Neural cell (in vitro differentiated cells): ENCODE data around the gene B3GAT2. TPM values are rescaled to one million over a fixed set of nuclear protein-coding genes. Genes with fewer than 3 reads are reported as not detected.
A peak's percentile ranks its signal among the peaks of the same experiment; 100 is the strongest.

ENCODE experiments used
- H2AFZ ChIP-seq: fragments of 200-600, 300-800 bp; sonication (generic), shearing (Covaris generic); 2 replicates; pipeline ENCODE4 v1.6.0; 2014; ENCODE audit warnings: low read depth, mild to moderate bottlenecking, antibody characterized with exemption, low read length, moderate library complexity
- H3F3A ChIP-seq: fragments of 200-600 bp; shearing (Covaris generic); 2 replicates; pipeline ENCODE4 v1.6.1; 2016; ENCODE audit warnings: mild to moderate bottlenecking, moderate library complexity, mixed read lengths, antibody characterized with exemption, low read length; ENCODE audit not compliant: insufficient read depth, poor library complexity, severe bottlenecking
- H3K27ac ChIP-seq: fragments of 200-600, 300-800 bp; sonication (generic), shearing (Covaris generic); 2 replicates; pipeline ENCODE4 v1.5.1; 2014; ENCODE audit warnings: mild to moderate bottlenecking, low read length, moderate library complexity
- H3K27me3 ChIP-seq: fragments of 300-800, 200-600 bp; sonication (generic), shearing (Covaris generic); 2 replicates; pipeline ENCODE4 v1.6.0; 2014; ENCODE audit warnings: mild to moderate bottlenecking, low read depth, low read length, moderate library complexity; ENCODE audit not compliant: insufficient read depth
- H3K36me3 ChIP-seq: fragments of 300-800, 200-600 bp; sonication (generic), shearing (Covaris generic); 2 replicates; pipeline ENCODE4 v1.5.1; 2014; ENCODE audit warnings: mild to moderate bottlenecking, antibody characterized with exemption, low read length, moderate library complexity; ENCODE audit not compliant: insufficient read depth
- H3K4me2 ChIP-seq: fragments of 300-800, 200-600 bp; sonication (generic), shearing (Covaris generic); 2 replicates; pipeline ENCODE4 v1.6.0; 2014; ENCODE audit warnings: mild to moderate bottlenecking, low read length
- H3K4me3 ChIP-seq: fragments of 300-800, 200-600 bp; sonication (generic), shearing (Covaris generic); 2 replicates; pipeline ENCODE4 v1.5.1; 2014; ENCODE audit warnings: mild to moderate bottlenecking, low read length, moderate library complexity
- H3K79me2 ChIP-seq: fragments of 200-600 bp; shearing (Covaris generic); replicated peaks from 2 replicates; pipeline ENCODE4 v1.6.0; 2014; ENCODE audit warnings: mild to moderate bottlenecking, low read length, moderate library complexity; ENCODE audit not compliant: insufficient read depth
- H3K9ac ChIP-seq: fragments of 300-800, 200-600 bp; sonication (generic), shearing (Covaris generic); 2 replicates; pipeline ENCODE4 v1.6.1; 2016; ENCODE audit warnings: mild to moderate bottlenecking, low read length, mixed read lengths
- H3K9me2 ChIP-seq: fragments of 200-600 bp; shearing (Covaris generic); 2 replicates; pipeline ENCODE4 v1.6.1; 2016; ENCODE audit warnings: mild to moderate bottlenecking, low read length, mixed read lengths; ENCODE audit not compliant: insufficient read depth
- H3K9me3 ChIP-seq: fragments of 200-600, 300-800 bp; sonication (generic), shearing (Covaris generic); 2 replicates; pipeline ENCODE4 v1.6.1; 2016; ENCODE audit warnings: mild to moderate bottlenecking, mixed run types, low read length, moderate library complexity, mixed read lengths
- H4K20me1 ChIP-seq: fragments of 200-600 bp; shearing (Covaris generic); 2 replicates; pipeline ENCODE4 v1.6.1; 2016; ENCODE audit warnings: mild to moderate bottlenecking, mixed run types; ENCODE audit not compliant: insufficient read depth
- EP300 ChIP-seq: fragments of 450-650 bp; conservative IDR thresholded peaks from 2 replicates; pipeline ENCODE4 v1.6.1; 2014; ENCODE audit warnings: antibody characterized with exemption, mild to moderate bottlenecking, moderate library complexity; ENCODE audit not compliant: poor library complexity, severe bottlenecking
- EZH2 ChIP-seq: fragments of 200-600, 300-800 bp; shearing (Covaris generic), sonication (generic); IDR thresholded peaks from 2 replicates; pipeline ENCODE4 v1.6.1; 2014; ENCODE audit warnings: antibody characterized with exemption, low read length, borderline replicate concordance, mild to moderate bottlenecking; ENCODE audit not compliant: insufficient read depth, poor library complexity, severe bottlenecking
- MXI1 ChIP-seq: fragments of 450-650 bp; conservative IDR thresholded peaks from 2 replicates; pipeline ENCODE4 v1.6.1; 2014; ENCODE audit warnings: antibody characterized with exemption, mild to moderate bottlenecking; ENCODE audit not compliant: poor library complexity, severe bottlenecking
- POLR2AphosphoS5 ChIP-seq: IDR thresholded peaks from 2 replicates; pipeline ENCODE4 v1.6.1; 2012
- RAD21 ChIP-seq: fragments of 450-650 bp; conservative IDR thresholded peaks from 2 replicates; pipeline ENCODE4 v1.6.1; 2014; ENCODE audit warnings: antibody characterized with exemption, mild to moderate bottlenecking, moderate library complexity
- REST ChIP-seq: IDR thresholded peaks from 2 replicates; pipeline ENCODE4 v1.6.1; 2012; ENCODE audit warnings: borderline replicate concordance
- SMC3 ChIP-seq: fragments of 450-650 bp; conservative IDR thresholded peaks from 2 replicates; pipeline ENCODE4 v1.6.1; 2014; ENCODE audit warnings: antibody characterized with exemption, mild to moderate bottlenecking, moderate library complexity; ENCODE audit not compliant: poor library complexity
- TAF1 ChIP-seq: IDR thresholded peaks from 2 replicates; pipeline ENCODE4 v1.6.1; 2012; ENCODE audit warnings: low read depth
- polyA plus RNA-seq: library from polyadenylated mRNA; depleted of rRNA; stranded (reverse); fragments of >200 nt; gene quantifications from 2 replicates; pipeline ENCODE4 v1.2.3, GENCODE V29; 2014
- TF ChIP-seq, protein P1 (sequence below): fragments of 450-650 bp; IDR thresholded peaks from 2 replicates; pipeline ENCODE4 v1.5.1; 2014; ENCODE audit warnings: antibody characterized with exemption, mild to moderate bottlenecking, moderate library complexity; ENCODE audit not compliant: poor library complexity, severe bottlenecking

Gene B3GAT2
- polyA plus RNA-seq, 1 donor from 2014 or later = 5.6 TPM

- Histone ChIP-seq H3F3A (no peaks in the 10 kb centered on the region), H3K4me3 (no peak overlapping the region)
- TF ChIP-seq TAF1 (no peak), SMC3 (no peak), POLR2AphosphoS5 (no peak), REST (no peak), EP300 (no peak), RAD21 (no peak), EZH2 (no peak), MXI1 (no peak)
- TF ChIP-seq, protein P1, sequence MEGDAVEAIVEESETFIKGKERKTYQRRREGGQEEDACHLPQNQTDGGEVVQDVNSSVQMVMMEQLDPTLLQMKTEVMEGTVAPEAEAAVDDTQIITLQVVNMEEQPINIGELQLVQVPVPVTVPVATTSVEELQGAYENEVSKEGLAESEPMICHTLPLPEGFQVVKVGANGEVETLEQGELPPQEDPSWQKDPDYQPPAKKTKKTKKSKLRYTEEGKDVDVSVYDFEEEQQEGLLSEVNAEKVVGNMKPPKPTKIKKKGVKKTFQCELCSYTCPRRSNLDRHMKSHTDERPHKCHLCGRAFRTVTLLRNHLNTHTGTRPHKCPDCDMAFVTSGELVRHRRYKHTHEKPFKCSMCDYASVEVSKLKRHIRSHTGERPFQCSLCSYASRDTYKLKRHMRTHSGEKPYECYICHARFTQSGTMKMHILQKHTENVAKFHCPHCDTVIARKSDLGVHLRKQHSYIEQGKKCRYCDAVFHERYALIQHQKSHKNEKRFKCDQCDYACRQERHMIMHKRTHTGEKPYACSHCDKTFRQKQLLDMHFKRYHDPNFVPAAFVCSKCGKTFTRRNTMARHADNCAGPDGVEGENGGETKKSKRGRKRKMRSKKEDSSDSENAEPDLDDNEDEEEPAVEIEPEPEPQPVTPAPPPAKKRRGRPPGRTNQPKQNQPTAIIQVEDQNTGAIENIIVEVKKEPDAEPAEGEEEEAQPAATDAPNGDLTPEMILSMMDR = no peak
These were observed 10.2 kb upstream of the B3GAT2 start for GRCh38 chr6:70967049-70967448.

GRCh38 chr6:70957284-70957617, 391 bp upstream of the B3GAT2 start:
- H3K79me2 ChIP-seq = no peaks in the 10 kb centered on the region
- peak overlapping the region; percentile 58 for H2AFZ ChIP-seq
- peaks cover 26% of the 10 kb centered on the region for H3K27me3 ChIP-seq
- H4K20me1 ChIP-seq = no peaks in the 10 kb centered on the region
- peak overlapping the region; percentile 89 for H3K4me3 ChIP-seq
- H3K27ac ChIP-seq = no peak overlapping the region
- H3K4me2 ChIP-seq = peak overlapping the region; percentile 37
- H3K9ac ChIP-seq = peak overlapping the region; percentile 60
- H3F3A ChIP-seq = no peaks in the 10 kb centered on the region
- TF ChIP-seq MXI1 (peak; percentile 2), RAD21 (peak; percentile 32), SMC3 (peak; percentile 28), POLR2AphosphoS5 (no peak)
- no peaks in the 10 kb centered on the region for H3K9me3 ChIP-seq
- H3K9me2 ChIP-seq = no peaks in the 10 kb centered on the region
- H3K36me3 ChIP-seq = no peaks in the 10 kb centered on the region

More at GRCh38 chr6:70967049-70967448, 10.2 kb upstream of the B3GAT2 start:
- Histone ChIP-seq H3K27ac (no peak overlapping the region), H3K9ac (no peak overlapping the region), H3K27me3 (no peaks in the 10 kb centered on the region), H3K79me2 (no peaks in the 10 kb centered on the region), H4K20me1 (no peaks in the 10 kb centered on the region), H3K9me3 (no peaks in the 10 kb centered on the region), H3K9me2 (no peaks in the 10 kb centered on the region), H3K4me2 (no peak overlapping the region), H2AFZ (no peak overlapping the region), H3K36me3 (no peaks in the 10 kb centered on the region)

GRCh38 chr6:70956191-70956450, 739 bp downstream of the B3GAT2 start:
- Histone ChIP-seq H3K4me2 (peak overlapping the region; percentile 63), H3K27me3 (peaks cover 26% of the 10 kb centered on the region), H3K9me3 (no peaks in the 10 kb centered on the region), H3K79me2 (no peaks in the 10 kb centered on the region), H2AFZ (peak overlapping the region; percentile 58), H3K9ac (peak overlapping the region; percentile 60), H3F3A (no peaks in the 10 kb centered on the region), H4K20me1 (no peaks in the 10 kb centered on the region), H3K36me3 (no peaks in the 10 kb centered on the region), H3K9me2 (no peaks in the 10 kb centered on the region), H3K4me3 (peak overlapping the region; percentile 89), H3K27ac (no peak overlapping the region)
- TF ChIP-seq EP300 (peak; percentile 6), SMC3 (no peak)
- TF ChIP-seq, protein P1 = peak; percentile 45
